HUES48 (cell line): ENCODE measurements around the gene CELA2A.
"Not testable (repeated sequence)": the region's sequence is repeated elsewhere in the genome, so short reads cannot be mapped to it uniquely, and the experiment has no call there.

Experiments
- H3K27ac ChIP-seq: one replicate; pipeline ENCODE4 v1.7.0; 2013; ENCODE audit warnings: low read depth, low read length, inconsistent platforms
- H3K27me3 ChIP-seq: 2 replicates; pipeline ENCODE4 v1.6.1; 2013; ENCODE audit warnings: mild to moderate bottlenecking, low read length; ENCODE audit not compliant: control insufficient read depth, insufficient read depth
- H3K36me3 ChIP-seq: 2 replicates; pipeline ENCODE4 v1.6.1; 2013; ENCODE audit warnings: low read length; ENCODE audit not compliant: control insufficient read depth, insufficient read depth
- H3K4me1 ChIP-seq: 2 replicates; pipeline ENCODE4 v1.6.1; 2013; ENCODE audit warnings: mild to moderate bottlenecking, low read length; ENCODE audit not compliant: control insufficient read depth, insufficient read depth
- H3K4me3 ChIP-seq: 2 replicates; pipeline ENCODE4 v1.5.1; 2013; ENCODE audit warnings: mild to moderate bottlenecking, low read depth, low read length
- H3K9ac ChIP-seq: 2 replicates; pipeline ENCODE4 v1.6.1; 2013; ENCODE audit warnings: mild to moderate bottlenecking, low read depth, low read length, moderate library complexity
- H3K9me3 ChIP-seq: 2 replicates; pipeline ENCODE4 v1.6.1; 2013; ENCODE audit warnings: low read length; ENCODE audit not compliant: control insufficient read depth, insufficient read depth

The CELA2A gene

GRCh38 chr1:15434739-15435138 is 21.8 kb upstream of the CELA2A start:
- not testable (repeated sequence) for H3K27me3 ChIP-seq, H3K9ac ChIP-seq, H3K36me3 ChIP-seq, H3K4me3 ChIP-seq, H3K27ac ChIP-seq, H3K9me3 ChIP-seq, H3K4me1 ChIP-seq

- Histone ChIP-seq H3K9ac (no peak overlapping the region), H3K4me1 (no peaks in the 10 kb centered on the region), H3K4me3 (no peak overlapping the region), H3K27me3 (no peaks in the 10 kb centered on the region), H3K36me3 (no peaks in the 10 kb centered on the region), H3K9me3 (no peaks in the 10 kb centered on the region), H3K27ac (no peak overlapping the region)
Observed at GRCh38 chr1:15435239-15436077, 21.1 kb upstream of the CELA2A start.

- H3K4me3 ChIP-seq, result no peak overlapping the region
- no peaks in the 10 kb centered on the region for H3K27me3 ChIP-seq
- H3K9me3 ChIP-seq, result no peaks in the 10 kb centered on the region
- H3K36me3 ChIP-seq, result no peaks in the 10 kb centered on the region
- H3K4me1 ChIP-seq, result no peaks in the 10 kb centered on the region
- no peak overlapping the region for H3K27ac ChIP-seq
- no peak overlapping the region for H3K9ac ChIP-seq
Observed at GRCh38 chr1:15436881-15437442, 19.6 kb upstream of the CELA2A start.

GRCh38 chr1:15439325-15439724 is 17.2 kb upstream of the CELA2A start:
- Histone ChIP-seq H3K4me3 (no peak overlapping the region), H3K27ac (no peak overlapping the region), H3K36me3 (no peaks in the 10 kb centered on the region), H3K9ac (no peak overlapping the region), H3K9me3 (no peaks in the 10 kb centered on the region), H3K4me1 (no peaks in the 10 kb centered on the region), H3K27me3 (no peaks in the 10 kb centered on the region)

DNA sequence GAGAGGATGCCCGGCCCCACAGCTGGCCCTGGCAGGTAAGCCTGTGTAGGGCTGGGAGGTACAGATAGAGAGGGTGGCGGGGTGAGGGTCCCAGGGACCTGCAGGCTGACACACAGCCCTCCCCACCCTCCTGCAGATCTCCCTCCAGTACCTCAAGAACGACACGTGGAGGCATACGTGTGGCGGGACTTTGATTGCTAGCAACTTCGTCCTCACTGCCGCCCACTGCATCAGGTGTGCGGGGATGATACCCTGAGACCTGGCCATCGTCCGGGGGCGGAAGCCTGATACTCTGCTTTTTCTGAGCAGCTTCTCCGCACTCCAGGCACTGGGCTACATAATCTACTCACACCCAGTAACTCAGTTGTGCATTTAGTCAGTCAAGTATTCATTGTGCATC is 16.2 kb upstream of the CELA2A start:
- H3K36me3 ChIP-seq, result no peaks in the 10 kb centered on the region
- no peak overlapping the region for H3K9ac ChIP-seq
- H3K9me3 ChIP-seq, result no peaks in the 10 kb centered on the region
- no peak overlapping the region for H3K4me3 ChIP-seq
- no peaks in the 10 kb centered on the region for H3K4me1 ChIP-seq
- H3K27me3 ChIP-seq, result no peaks in the 10 kb centered on the region
- H3K27ac ChIP-seq, result no peak overlapping the region

GRCh38 chr1:15441247-15441646 is 15.3 kb upstream of the CELA2A start:
- Histone ChIP-seq H3K36me3 (no peaks in the 10 kb centered on the region), H3K9ac (no peak overlapping the region), H3K9me3 (no peaks in the 10 kb centered on the region), H3K27me3 (no peaks in the 10 kb centered on the region), H3K27ac (no peak overlapping the region), H3K4me3 (no peak overlapping the region), H3K4me1 (no peaks in the 10 kb centered on the region)

DNA sequence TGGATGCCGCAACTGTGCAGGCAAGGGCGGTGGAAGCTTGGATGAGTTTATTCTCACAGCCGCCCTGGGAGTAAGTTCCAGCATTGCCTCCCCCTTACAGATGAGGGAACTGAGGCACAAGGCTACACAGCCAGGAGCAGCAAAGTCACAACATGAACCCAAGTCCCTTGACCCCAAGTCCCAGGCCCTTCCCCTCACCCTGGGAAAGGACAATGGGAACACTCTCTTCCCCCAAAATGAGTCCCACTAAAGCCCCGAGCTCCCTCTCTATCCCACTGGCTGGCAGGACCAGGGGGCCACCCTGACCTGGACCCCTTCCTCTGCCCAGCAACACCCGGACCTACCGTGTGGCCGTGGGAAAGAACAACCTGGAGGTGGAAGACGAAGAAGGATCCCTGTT is 14.4 kb upstream of the CELA2A start:
- Histone ChIP-seq H3K27me3 (no peaks in the 10 kb centered on the region), H3K9me3 (no peaks in the 10 kb centered on the region), H3K4me3 (no peak overlapping the region), H3K9ac (no peak overlapping the region), H3K4me1 (no peaks in the 10 kb centered on the region), H3K27ac (no peak overlapping the region), H3K36me3 (no peaks in the 10 kb centered on the region)

DNA sequence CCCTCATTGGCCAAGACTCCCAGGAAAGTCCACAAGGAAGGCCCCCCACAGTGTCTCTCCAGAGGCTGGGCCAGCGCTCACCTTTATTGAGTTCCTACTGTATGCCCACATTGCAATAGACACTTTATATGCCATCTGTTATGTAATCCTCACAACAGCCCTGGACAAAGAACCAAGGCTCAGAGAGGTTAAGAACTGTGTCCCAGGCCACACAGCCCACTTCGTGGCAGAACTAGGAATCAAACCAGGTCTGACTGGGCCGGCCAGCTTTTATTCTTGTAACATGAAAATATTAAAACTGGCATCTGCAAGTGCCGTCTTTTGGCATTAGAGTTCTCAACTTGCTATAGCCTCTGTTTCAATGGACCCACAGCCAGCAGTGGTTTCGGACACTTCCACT is 13.8 kb upstream of the CELA2A start:
- Histone ChIP-seq H3K36me3 (no peaks in the 10 kb centered on the region), H3K4me3 (no peak overlapping the region), H3K9ac (no peak overlapping the region), H3K4me1 (no peaks in the 10 kb centered on the region), H3K27ac (no peak overlapping the region), H3K9me3 (no peaks in the 10 kb centered on the region), H3K27me3 (no peaks in the 10 kb centered on the region)

- H3K27ac ChIP-seq, result no peak overlapping the region
- no peak overlapping the region for H3K9ac ChIP-seq
- no peaks in the 10 kb centered on the region for H3K36me3 ChIP-seq
- no peaks in the 10 kb centered on the region for H3K9me3 ChIP-seq
- no peak overlapping the region for H3K4me3 ChIP-seq
- H3K27me3 ChIP-seq, result no peaks in the 10 kb centered on the region
- no peaks in the 10 kb centered on the region for H3K4me1 ChIP-seq
Observed at GRCh38 chr1:15443281-15443680, 13.3 kb upstream of the CELA2A start.

- Histone ChIP-seq H3K9me3 (no peaks in the 10 kb centered on the region), H3K27ac (no peak overlapping the region), H3K27me3 (no peaks in the 10 kb centered on the region), H3K9ac (no peak overlapping the region), H3K36me3 (no peaks in the 10 kb centered on the region), H3K4me3 (no peak overlapping the region), H3K4me1 (no peaks in the 10 kb centered on the region)
Observed at GRCh38 chr1:15444468-15445389, 11.8 kb upstream of the CELA2A start.
